WI38 (cell line): Measurements from ENCODE around the gene ATXN7L1.

ENCODE experiments used
- H3K4me3 ChIP-seq: 2 replicates; pipeline ENCODE4 v1.5.1; 2011; ENCODE audit warnings: low read depth, mild to moderate bottlenecking, control low read depth, low read length
- TF ChIP-seq, protein P1 (sequence below): IDR thresholded peaks from 2 replicates; pipeline ENCODE4 v1.5.1; 2012; ENCODE audit warnings: low read depth, mild to moderate bottlenecking, control low read depth, low read length

ATXN7L1 gene

GRCh38 chr7:105693576-105693975 lies 182.8 kb downstream of the ATXN7L1 start:
- no peak overlapping the region for H3K4me3 ChIP-seq
- TF ChIP-seq, protein P1, sequence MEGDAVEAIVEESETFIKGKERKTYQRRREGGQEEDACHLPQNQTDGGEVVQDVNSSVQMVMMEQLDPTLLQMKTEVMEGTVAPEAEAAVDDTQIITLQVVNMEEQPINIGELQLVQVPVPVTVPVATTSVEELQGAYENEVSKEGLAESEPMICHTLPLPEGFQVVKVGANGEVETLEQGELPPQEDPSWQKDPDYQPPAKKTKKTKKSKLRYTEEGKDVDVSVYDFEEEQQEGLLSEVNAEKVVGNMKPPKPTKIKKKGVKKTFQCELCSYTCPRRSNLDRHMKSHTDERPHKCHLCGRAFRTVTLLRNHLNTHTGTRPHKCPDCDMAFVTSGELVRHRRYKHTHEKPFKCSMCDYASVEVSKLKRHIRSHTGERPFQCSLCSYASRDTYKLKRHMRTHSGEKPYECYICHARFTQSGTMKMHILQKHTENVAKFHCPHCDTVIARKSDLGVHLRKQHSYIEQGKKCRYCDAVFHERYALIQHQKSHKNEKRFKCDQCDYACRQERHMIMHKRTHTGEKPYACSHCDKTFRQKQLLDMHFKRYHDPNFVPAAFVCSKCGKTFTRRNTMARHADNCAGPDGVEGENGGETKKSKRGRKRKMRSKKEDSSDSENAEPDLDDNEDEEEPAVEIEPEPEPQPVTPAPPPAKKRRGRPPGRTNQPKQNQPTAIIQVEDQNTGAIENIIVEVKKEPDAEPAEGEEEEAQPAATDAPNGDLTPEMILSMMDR: no peak

- TF ChIP-seq, protein P1: no peak
Observed at GRCh38 chr7:105691680-105692564, 184.5 kb downstream of the ATXN7L1 start.

DNA sequence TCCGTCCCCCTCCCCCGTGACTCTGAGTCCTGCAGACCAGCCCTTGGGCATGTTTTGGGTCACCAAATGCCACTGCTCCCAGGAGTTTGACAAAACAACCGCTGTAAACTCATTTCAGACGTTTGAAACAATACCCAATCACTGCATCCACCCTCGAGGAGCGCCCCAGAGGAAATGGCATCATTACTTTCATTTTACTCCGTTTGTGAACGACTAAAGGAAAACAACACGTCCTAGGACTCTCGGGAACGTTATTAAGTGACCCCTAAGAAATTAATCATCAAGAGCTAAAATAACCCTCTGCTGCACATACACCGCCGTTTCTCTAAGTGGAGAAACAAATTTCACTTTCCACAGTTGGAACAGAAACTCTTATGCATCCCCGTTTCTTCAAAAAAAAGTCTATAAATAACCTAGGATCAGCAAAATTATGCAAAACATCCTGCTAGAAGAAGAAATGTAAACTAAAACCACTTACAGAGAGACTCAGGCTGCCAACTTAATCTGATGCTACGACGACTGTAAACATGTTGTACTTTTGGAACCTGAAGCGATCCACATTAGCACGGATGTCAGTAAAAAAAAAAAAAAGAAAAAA lies 185.2 kb downstream of the ATXN7L1 start:
- TF ChIP-seq, protein P1: no peak
- peak overlapping the region; percentile 54 for H3K4me3 ChIP-seq

More at GRCh38 chr7:105691680-105692564, 184.5 kb downstream of the ATXN7L1 start:
- peak overlapping the region; percentile 54 for H3K4me3 ChIP-seq

DNA sequence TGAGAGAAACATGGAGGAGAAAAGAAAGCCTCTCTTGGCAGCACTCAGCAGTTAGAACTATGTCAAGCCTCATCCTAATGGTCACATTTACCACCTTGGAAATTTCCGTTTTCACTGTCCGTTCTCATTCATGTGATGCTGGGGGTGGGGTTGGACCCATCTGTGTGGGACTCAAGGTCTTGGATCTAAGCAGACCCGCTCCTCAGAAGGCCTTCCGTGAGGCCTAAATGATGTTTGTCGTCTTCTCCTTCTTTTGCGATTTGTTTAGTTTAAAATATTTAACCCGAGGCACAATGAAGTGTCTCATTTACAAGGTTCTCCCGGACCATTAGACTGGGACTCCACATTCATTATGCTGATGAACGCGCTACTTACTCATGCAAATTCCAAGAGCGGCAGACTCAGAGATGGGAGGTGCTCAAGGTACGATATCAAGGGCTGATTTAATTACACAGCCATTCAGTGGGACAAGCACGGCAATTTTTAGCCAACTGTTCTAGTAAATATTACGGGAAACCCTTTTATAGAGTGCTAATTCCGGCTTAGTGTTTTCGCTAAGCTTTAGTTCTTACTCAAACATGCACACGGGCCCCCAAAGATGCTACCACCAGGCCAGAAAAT lies 186.0 kb downstream of the ATXN7L1 start:
- H3K4me3 ChIP-seq: peak overlapping the region; percentile 54
- TF ChIP-seq, protein P1: no peak

- no peak overlapping the region for H3K4me3 ChIP-seq
- TF ChIP-seq, protein P1: no peak
Observed at GRCh38 chr7:105689067-105689819, 187.2 kb downstream of the ATXN7L1 start.

- TF ChIP-seq, protein P1: no peak
- H3K4me3 ChIP-seq: no peak overlapping the region
Observed at GRCh38 chr7:105688617-105689016, 187.8 kb downstream of the ATXN7L1 start.
